ENCODE measurements around the gene FRG2C. TPM values are rescaled to one million over a fixed set of nuclear protein-coding genes. Genes with fewer than 3 reads are reported as not detected.
"Not testable (repeated sequence)": the region's sequence is repeated elsewhere in the genome, so short reads cannot be mapped to it uniquely, and the experiment has no call there.

FRG2C gene
- total and polyA plus RNA-seq, 12 donors = not detected

DNA sequence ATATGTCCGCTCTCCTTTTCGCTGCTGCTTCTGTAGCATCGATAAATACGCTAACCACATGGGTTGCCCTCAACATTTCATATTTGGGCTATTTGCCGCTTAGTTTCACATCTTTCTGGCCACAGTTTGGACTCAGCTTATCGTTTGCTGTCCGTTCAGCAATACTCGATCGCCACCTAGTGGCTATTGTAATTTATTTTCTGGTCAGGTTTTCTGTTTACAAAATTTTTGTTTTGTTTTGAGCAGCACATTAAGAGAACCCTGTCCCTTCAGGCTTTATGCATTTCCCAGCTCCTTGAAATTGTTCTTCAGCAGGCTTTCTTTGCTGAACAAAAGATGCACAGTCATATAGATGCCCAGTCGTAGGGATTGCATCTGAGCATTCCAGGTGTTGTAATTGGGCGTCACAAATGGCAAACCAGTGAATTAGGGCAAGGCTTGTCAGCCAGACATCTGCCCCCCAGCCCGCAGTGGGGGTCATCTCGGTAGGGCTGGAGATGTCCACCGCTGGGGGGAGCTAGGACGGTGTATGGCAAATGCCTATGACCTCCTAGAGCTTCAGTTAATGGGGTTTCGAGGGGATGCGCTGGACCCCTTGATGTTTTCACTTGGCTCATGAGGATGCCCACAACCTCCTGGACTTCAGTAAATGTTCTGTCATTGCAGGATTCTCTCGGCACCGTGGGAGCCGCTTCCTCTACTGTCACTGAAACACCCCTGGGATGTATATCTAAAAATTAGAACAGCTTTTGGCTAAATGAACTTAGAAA, 20.9 kb upstream of the FRG2C start:
- not testable (repeated sequence) for H3K9me3 ChIP-seq, H3K36me3 ChIP-seq, H3K27ac ChIP-seq, DNase-seq, ATAC-seq, H3K27me3 ChIP-seq
- 19 to 26% methylated on average over 20 of the region's 20 CpGs for WGBS, 2 donors
- Histone ChIP-seq H3K4me3 (peak overlapping the region in 2 of 10 donors; percentile 20 to 32), H3K4me1 (peaks cover 0 to 18% (median 4%) of the 10 kb centered on the region in 9 donors)
- TF ChIP-seq, protein P1, sequence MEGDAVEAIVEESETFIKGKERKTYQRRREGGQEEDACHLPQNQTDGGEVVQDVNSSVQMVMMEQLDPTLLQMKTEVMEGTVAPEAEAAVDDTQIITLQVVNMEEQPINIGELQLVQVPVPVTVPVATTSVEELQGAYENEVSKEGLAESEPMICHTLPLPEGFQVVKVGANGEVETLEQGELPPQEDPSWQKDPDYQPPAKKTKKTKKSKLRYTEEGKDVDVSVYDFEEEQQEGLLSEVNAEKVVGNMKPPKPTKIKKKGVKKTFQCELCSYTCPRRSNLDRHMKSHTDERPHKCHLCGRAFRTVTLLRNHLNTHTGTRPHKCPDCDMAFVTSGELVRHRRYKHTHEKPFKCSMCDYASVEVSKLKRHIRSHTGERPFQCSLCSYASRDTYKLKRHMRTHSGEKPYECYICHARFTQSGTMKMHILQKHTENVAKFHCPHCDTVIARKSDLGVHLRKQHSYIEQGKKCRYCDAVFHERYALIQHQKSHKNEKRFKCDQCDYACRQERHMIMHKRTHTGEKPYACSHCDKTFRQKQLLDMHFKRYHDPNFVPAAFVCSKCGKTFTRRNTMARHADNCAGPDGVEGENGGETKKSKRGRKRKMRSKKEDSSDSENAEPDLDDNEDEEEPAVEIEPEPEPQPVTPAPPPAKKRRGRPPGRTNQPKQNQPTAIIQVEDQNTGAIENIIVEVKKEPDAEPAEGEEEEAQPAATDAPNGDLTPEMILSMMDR (IDR thresholded peaks at IDR 0.05) = peak; percentile 50 to 66 (median 58)
- intact Hi-C loops (cut with DNase I) = loop anchor here in 4 of 10 donors (2.0 to 10.0 kb wide), 3 partner anchors 208 to 350 kb away; no protein-coding TSS in a partner anchor

DNA sequence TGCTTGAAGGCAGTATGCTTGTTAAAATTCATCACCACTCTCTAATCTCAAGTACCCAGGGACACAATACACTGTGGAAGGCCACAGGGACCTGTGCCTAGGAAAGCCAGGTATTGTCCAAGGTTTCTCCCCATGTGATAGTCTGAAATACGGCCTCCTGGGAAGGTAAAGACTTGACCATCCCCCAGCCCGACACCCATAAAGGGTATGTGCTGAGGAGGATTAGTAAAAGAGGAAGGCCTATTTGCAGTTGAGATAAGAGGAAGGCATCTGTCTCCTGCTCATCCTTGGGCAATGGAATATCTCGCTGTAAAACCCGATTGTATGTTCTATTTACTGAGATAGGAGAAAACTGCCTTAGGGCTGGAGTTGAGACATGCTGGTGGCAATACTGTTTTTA, 18.6 kb upstream of the FRG2C start:
- not testable (repeated sequence) for H3K27ac ChIP-seq, ATAC-seq, H3K36me3 ChIP-seq, H3K9me3 ChIP-seq, DNase-seq, H3K27me3 ChIP-seq, H3K4me3 ChIP-seq
- intact Hi-C loops (cut with DNase I) = loop anchor here in 3 of 10 donors (10.0 kb wide), 2 partner anchors 211 to 351 kb away; no protein-coding TSS in a partner anchor
- peaks cover 0 to 17% (median 4%) of the 10 kb centered on the region in 9 donors for H3K4me1 ChIP-seq
- 30 to 38% methylated on average over 4 of the region's 4 CpGs for WGBS, 2 donors

DNA sequence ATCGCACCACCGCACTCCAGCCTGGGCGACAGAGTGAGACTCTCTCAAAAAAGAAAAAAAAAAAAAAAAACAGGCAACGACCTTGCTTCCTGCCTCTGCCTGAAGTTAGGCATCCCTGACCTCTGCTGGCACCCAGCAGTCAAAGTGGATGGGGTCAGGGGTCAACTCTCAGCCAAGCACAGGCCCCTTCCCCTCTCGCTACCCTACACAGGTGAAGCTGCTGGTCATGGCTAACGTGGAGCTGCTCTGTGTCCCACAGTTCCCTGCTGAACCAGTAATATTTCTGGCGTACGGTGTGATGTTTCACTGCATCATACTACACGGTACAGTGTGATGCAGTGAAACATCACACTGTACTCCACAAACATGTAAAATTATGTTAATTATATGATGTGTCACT, 13.9 kb upstream of the FRG2C start:
- no peak for DNase-seq
- no peak for ATAC-seq
- H3K27me3 ChIP-seq = peaks cover 1 to 18% (median 16%) of the 10 kb centered on the region in 7 donors
- peaks cover 0 to 3% (median 0%) of the 10 kb centered on the region in 9 donors for H3K4me1 ChIP-seq
- TF ChIP-seq, protein P1 (IDR thresholded peaks at IDR 0.05) = no peak
- H3K27ac ChIP-seq = no peak overlapping the region
- intact Hi-C loops (cut with DNase I) = no loop called here
- 65 to 69% methylated on average over 9 of the region's 9 CpGs for WGBS, 2 donors
- H3K4me3 ChIP-seq = no peak overlapping the region
- H3K36me3 ChIP-seq = no peaks in the 10 kb centered on the region
- H3K9me3 ChIP-seq = no peaks in the 10 kb centered on the region

DNA sequence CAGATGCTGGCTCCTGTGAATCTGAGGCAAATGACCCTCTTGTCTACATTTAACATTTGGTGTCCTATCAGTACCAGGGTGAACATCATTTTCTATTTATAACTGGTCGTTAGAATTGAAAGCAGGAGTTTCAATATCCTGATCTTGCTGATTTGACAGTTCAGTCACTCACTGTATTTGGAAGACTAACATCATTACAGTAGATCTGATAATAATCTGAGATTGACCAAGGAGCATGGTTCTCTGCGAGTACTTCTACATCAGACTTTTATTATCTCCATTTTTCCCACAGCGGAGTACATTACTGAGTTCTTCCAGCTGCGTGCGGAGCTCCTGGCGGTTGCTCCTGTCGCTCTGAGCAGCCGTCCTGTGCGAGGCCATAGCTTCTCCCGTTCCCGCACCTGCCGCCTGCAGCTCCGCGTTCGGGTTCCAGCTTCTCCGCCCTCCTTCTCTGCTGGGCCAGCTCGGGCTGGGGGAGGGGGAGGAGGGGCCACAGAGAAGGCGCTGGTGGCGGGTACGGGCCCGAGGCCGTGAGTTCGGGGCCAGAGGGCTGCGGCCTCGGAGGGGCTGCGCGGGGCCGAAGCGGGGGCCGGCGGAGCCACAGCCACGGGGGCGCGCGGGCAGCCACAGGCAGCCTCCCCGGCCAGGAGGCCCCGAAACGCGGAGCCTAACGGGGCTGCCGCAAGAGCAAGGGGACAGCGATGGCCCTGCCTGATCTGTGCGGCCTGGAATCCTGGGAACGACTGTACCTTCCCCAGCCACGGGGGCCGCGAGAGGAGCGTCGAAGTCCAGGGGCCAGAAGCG, 8.8 kb upstream of the FRG2C start:
- H3K36me3 ChIP-seq; H3K9me3 ChIP-seq; DNase-seq; ATAC-seq; intact Hi-C loops (cut with DNase I); H3K27ac ChIP-seq: not testable (repeated sequence)
- H3K4me3 ChIP-seq = peak overlapping the region in 1 of 10 donors; percentile 7
- WGBS, 2 donors = 5 to 8% methylated on average over 50 of the region's 50 CpGs
- peaks cover 11 to 67% (median 61%) of the 10 kb centered on the region in 7 donors for H3K27me3 ChIP-seq
- peaks cover 0 to 21% (median 9%) of the 10 kb centered on the region in 9 donors for H3K4me1 ChIP-seq

DNA sequence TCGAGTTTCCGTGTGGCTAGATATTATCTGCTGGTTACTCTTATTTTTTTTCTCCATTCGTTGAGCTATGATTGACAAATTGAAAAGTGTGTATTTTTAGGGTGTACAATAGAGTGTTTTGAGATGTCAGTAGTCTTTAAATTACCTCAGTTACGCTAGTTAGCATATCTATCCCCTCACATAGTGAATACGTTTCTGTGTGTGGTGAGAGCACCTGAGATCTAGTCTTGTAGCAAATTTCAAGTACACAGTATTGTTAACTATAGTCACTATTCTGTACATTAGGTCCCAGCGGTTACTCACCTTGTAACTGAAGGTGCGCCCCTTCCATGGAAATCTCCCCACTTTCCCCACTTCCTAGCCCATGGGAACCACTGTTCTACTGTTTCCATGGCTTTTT, 8.2 kb upstream of the FRG2C start:
- peaks cover 11 to 74% (median 68%) of the 10 kb centered on the region in 7 donors for H3K27me3 ChIP-seq
- 15 to 22% methylated on average over 7 of the region's 7 CpGs for WGBS, 2 donors
- H3K9me3 ChIP-seq; ATAC-seq; H3K4me3 ChIP-seq; DNase-seq; intact Hi-C loops (cut with DNase I); H3K36me3 ChIP-seq; H3K27ac ChIP-seq: not testable (repeated sequence)
- peaks cover 0 to 21% (median 9%) of the 10 kb centered on the region in 9 donors for H3K4me1 ChIP-seq

All from heart right ventricle (tissue), 16 donors.